Fibroblast of villous mesenchyme (primary cell): Measurements from ENCODE around the gene DPP7. TPM values are rescaled to one million over a fixed set of nuclear protein-coding genes. Genes with fewer than 3 reads are reported as not detected.

Experiments
- DNase-seq: peaks from one replicate; pipeline ENCODE4 v3.0.0-alpha.2; 2010; ENCODE audit warnings: low read depth
- H3K4me3 ChIP-seq: 2 replicates; pipeline ENCODE4 v1.5.1; 2011; ENCODE audit warnings: low read depth, mild to moderate bottlenecking, low read length
- total RNA-seq: library from RNA; depleted of rRNA; stranded (reverse); fragments of >200 nt; gene quantifications from 2 replicates; pipeline ENCODE4 v1.2.3, GENCODE V29; 2012
- TF ChIP-seq, protein P1 (sequence below): IDR thresholded peaks from 2 replicates; pipeline ENCODE4 v1.5.1; 2012; ENCODE audit warnings: low read depth, mild to moderate bottlenecking, low read length; ENCODE audit not compliant: insufficient read depth

Gene DPP7
- total RNA-seq, 1 donor: 41.5 TPM

DNA sequence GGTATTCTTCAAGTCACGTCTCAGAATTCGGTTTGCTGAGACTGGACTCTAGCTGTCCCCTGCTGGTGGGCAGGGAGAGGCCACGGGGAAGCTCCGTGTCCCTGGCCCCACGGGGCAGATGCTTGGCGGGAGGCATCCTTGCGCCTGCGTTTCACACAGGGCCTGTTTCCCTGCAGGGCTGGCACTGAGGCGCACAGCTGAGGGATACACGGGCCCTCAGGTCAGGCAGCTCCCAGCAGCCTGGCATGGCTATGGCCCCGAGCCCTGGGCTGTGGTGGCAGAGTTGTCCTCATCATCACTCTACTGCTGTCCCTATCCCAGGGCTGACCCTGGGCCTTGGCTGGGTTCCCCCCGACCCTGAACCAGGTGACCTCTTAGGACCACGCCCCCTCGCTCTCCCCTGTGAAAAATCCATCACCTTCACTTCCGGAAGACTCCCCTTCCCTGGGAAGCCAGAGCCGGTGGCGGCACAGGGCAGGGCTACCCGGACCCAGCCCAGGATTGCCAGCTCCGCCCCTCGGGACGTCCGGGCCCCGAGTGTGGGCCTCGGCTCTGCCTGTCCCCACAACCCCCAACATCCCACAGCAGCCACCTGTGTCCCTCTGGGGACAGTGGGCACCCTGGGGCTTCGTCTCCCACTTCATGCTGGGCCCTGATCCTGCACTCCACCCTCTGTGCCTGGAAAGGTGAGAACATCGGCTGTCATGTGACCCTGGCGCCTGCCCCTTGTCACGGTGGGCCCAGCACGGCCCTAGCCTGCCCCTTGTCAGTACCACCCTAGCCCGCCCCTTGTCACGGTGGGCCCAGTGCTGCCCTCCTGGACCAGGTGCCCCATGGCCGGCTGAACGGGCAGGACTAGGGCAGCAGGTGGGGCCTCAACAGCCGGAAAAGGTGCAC lies 5.0 kb downstream of the DPP7 start:
- TF ChIP-seq, protein P1, sequence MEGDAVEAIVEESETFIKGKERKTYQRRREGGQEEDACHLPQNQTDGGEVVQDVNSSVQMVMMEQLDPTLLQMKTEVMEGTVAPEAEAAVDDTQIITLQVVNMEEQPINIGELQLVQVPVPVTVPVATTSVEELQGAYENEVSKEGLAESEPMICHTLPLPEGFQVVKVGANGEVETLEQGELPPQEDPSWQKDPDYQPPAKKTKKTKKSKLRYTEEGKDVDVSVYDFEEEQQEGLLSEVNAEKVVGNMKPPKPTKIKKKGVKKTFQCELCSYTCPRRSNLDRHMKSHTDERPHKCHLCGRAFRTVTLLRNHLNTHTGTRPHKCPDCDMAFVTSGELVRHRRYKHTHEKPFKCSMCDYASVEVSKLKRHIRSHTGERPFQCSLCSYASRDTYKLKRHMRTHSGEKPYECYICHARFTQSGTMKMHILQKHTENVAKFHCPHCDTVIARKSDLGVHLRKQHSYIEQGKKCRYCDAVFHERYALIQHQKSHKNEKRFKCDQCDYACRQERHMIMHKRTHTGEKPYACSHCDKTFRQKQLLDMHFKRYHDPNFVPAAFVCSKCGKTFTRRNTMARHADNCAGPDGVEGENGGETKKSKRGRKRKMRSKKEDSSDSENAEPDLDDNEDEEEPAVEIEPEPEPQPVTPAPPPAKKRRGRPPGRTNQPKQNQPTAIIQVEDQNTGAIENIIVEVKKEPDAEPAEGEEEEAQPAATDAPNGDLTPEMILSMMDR: no peak
- no peak for DNase-seq

DNA sequence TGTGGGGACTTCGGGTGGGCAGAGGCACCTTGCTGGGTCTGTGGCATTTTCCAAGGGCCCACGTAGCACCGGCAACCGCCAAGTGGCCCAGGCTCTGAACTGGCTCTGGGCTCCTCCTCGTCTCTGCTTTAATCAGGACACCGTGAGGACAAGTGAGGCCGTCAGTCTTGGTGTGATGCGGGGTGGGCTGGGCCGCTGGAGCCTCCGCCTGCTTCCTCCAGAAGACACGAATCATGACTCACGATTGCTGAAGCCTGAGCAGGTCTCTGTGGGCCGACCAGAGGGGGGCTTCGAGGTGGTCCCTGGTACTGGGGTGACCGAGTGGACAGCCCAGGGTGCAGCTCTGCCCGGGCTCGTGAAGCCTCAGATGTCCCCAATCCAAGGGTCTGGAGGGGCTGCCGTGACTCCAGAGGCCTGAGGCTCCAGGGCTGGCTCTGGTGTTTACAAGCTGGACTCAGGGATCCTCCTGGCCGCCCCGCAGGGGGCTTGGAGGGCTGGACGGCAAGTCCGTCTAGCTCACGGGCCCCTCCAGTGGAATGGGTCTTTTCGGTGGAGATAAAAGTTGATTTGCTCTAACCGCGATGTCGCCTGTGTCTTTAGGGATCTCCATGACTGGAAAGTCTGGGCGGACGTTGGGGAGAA lies 5.8 kb downstream of the DPP7 start:
- TF ChIP-seq, protein P1: no peak
- no peak overlapping the region for H3K4me3 ChIP-seq
- no peak for DNase-seq

More for the DNA sequence above, 5.0 kb downstream of the DPP7 start:
- no peak overlapping the region for H3K4me3 ChIP-seq

GRCh38 chr9:137107982-137108381 lies 6.6 kb downstream of the DPP7 start:
- TF ChIP-seq, protein P1: no peak
- no peak for DNase-seq
- no peak overlapping the region for H3K4me3 ChIP-seq

DNA sequence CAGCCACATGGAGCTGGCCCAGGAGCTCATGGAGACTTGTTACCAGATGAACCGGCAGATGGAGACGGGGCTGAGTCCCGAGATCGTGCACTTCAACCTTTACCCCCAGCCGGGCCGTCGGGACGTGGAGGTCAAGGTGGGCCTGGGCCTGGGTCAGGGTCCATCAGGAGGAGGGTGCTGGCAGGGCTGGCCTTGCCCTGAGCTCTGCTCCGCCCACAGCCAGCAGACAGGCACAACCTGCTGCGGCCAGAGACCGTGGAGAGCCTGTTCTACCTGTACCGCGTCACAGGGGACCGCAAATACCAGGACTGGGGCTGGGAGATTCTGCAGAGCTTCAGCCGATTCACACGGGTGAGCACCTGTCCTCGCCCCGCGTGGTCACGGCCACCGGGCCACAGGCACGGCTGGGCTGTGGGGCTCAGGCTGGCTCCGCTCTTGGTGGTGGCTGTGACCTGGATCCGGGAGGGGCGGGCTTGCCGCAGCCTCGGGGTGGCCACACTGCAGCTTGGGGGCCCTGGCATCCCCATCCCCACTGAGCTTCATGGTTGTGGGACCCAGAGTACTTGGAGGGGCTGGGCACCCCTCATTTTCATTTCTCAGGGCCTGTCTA lies 7.1 kb downstream of the DPP7 start:
- no peak for DNase-seq
- no peak overlapping the region for H3K4me3 ChIP-seq
- TF ChIP-seq, protein P1: no peak

- DNase-seq: no peak
- TF ChIP-seq, protein P1: no peak
- no peak overlapping the region for H3K4me3 ChIP-seq
Observed at GRCh38 chr9:137106662-137107250, 7.8 kb downstream of the DPP7 start.

- TF ChIP-seq, protein P1: no peak
- no peak for DNase-seq
Observed at GRCh38 chr9:137105814-137106661, 8.5 kb downstream of the DPP7 start.

More at GRCh38 chr9:137105814-137106661, 8.5 kb downstream of the DPP7 start:
- H3K4me3 ChIP-seq: no peak overlapping the region
